MCF 10A (cell line): Measurements from ENCODE around the gene PMEPA1. TPM values are rescaled to one million over a fixed set of nuclear protein-coding genes. Genes with fewer than 3 reads are reported as not detected.

Experiments used
- BruUV-seq: library from RNA; stranded (reverse); fragments of 400-500 nt; replicated peaks from 2 replicates; lab custom pipeline; 2021; lab: Mats Ljungman, UMichigan
- CTCF ChIA-PET: fragments of 300-600 bp; sonication (Branson Sonifier 250); formaldehyde crosslinking; extraction: SDS; loops from one replicate; lab custom pipeline; 2021; ENCODE audit warnings: antibody characterized with exemption, inconsistent platforms; lab: Yijun Ruan, JAX
- POLR2A ChIA-PET: fragments of 300-600, 350-650 bp; sonication (Branson Sonifier 250); formaldehyde crosslinking; extraction: SDS; loops from one replicate; lab custom pipeline; 2020; ENCODE audit warnings: antibody characterized with exemption, inconsistent platforms; lab: Yijun Ruan, JAX
- DNase-seq: peaks from one replicate; pipeline ENCODE4 v3.0.0-alpha.2; 2018; ENCODE audit not compliant: unreplicated experiment
- H3K27ac Mint-ChIP-seq: one replicate; pipeline ENCODE4 v1.8.0; 2022; ENCODE audit warnings: mild to moderate bottlenecking, low read depth, mixed read lengths; ENCODE audit not compliant: unreplicated experiment
- H3K27me3 Mint-ChIP-seq: one replicate; pipeline ENCODE4 v1.8.0; 2022; ENCODE audit warnings: mixed read lengths; ENCODE audit not compliant: insufficient read depth, unreplicated experiment
- H3K36me3 Mint-ChIP-seq: one replicate; pipeline ENCODE4 v1.8.0; 2022; ENCODE audit warnings: mild to moderate bottlenecking, moderate library complexity, mixed read lengths; ENCODE audit not compliant: insufficient read depth, unreplicated experiment
- H3K4me1 Mint-ChIP-seq: one replicate; pipeline ENCODE4 v1.8.0; 2022; ENCODE audit warnings: mixed read lengths; ENCODE audit not compliant: insufficient read depth, unreplicated experiment
- H3K4me3 Mint-ChIP-seq: one replicate; pipeline ENCODE4 v1.8.0; 2022; ENCODE audit warnings: mild to moderate bottlenecking, moderate library complexity, mixed read lengths; ENCODE audit not compliant: unreplicated experiment
- H3K9me3 Mint-ChIP-seq: one replicate; pipeline ENCODE4 v1.8.0; 2022; ENCODE audit warnings: mixed read lengths; ENCODE audit not compliant: unreplicated experiment
- CTCF ChIP-seq: fragments of 200-600 bp; IDR thresholded peaks from one replicate; pipeline ENCODE4 v1.8.0; 2022; ENCODE audit warnings: antibody characterized with exemption, mild to moderate bottlenecking; ENCODE audit not compliant: unreplicated experiment
- intact Hi-C: fragments of 100-400 bp; cut with micrococcal nuclease; formaldehyde crosslinking; loops from 2 replicates; pipeline ENCODE4 v1.14.1; 2022
- total RNA-seq: library from RNA; stranded (reverse); gene quantifications from 2 replicates; pipeline ENCODE4 v1.2.3, GENCODE V29; 2022

The PMEPA1 gene
- total RNA-seq, 1 experiment from 2014 or later: 68.5 TPM

GRCh38 chr20:57664924-57665588, 44.8 kb downstream of the PMEPA1 start:
- POLR2A ChIA-PET: no interaction called here
- Mint-ChIP-seq H3K4me1 (peaks cover 9% of the 10 kb centered on the region), H3K27me3 (no peaks in the 10 kb centered on the region), H3K36me3 (peaks cover 6% of the 10 kb centered on the region), H3K4me3 (no peak overlapping the region), H3K27ac (no peak overlapping the region), H3K9me3 (no peaks in the 10 kb centered on the region)
- no peak for TF ChIP-seq CTCF
- BruUV-seq: no TSS peak
- intact Hi-C loops: no loop called here
- CTCF ChIA-PET: interaction anchor here (0.6 to 0.7 kb wide), 2 partner anchors 30 to 509 kb away, joined by 3 read pairs; no protein-coding TSS in a partner anchor
- no peak for DNase-seq

DNA sequence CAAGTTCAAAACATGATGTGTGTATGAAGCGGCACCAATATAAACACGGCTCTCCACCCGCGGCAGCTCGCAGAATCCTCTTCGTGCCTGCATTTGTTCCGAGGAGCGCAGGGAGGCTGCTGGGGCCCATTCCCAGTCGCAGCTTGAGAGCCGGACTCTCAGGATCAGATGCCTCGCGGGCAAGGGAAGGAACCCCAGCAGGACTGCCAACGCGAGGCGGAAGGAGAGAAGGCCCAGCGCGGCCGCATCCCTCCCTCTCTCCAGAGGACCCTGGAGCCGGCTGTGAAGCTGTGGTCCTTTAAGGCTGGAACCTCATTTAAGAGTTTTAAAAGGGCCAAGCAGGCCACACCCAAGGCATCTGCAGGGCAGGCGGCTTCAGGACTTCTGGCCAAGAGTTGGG, 45.3 kb downstream of the PMEPA1 start:
- BruUV-seq: no TSS peak
- Mint-ChIP-seq H3K9me3 (no peaks in the 10 kb centered on the region), H3K4me1 (peaks cover 11% of the 10 kb centered on the region), H3K27ac (no peak overlapping the region), H3K36me3 (peaks cover 6% of the 10 kb centered on the region), H3K27me3 (no peaks in the 10 kb centered on the region), H3K4me3 (no peak overlapping the region)
- TF ChIP-seq CTCF: no peak
- ChIA-PET POLR2A (no interaction called here), CTCF (interaction anchor here (0.6 to 0.7 kb wide), 2 partner anchors 239 to 1488 kb away, joined by 3 read pairs; no protein-coding TSS in a partner anchor)
- intact Hi-C loops: no loop called here
- DNase-seq: no peak

- Mint-ChIP-seq H3K27ac (no peak overlapping the region), H3K4me1 (peaks cover 11% of the 10 kb centered on the region), H3K27me3 (no peaks in the 10 kb centered on the region), H3K4me3 (no peak overlapping the region), H3K9me3 (no peaks in the 10 kb centered on the region), H3K36me3 (peaks cover 6% of the 10 kb centered on the region)
- POLR2A ChIA-PET: no interaction called here
- CTCF ChIA-PET: interaction anchor here (0.6 to 0.7 kb wide), 2 partner anchors 240 to 1489 kb away, joined by 3 read pairs; no protein-coding TSS in a partner anchor
- TF ChIP-seq CTCF: no peak
- DNase-seq: no peak
- no TSS peak for BruUV-seq
- intact Hi-C loops: no loop called here
Observed at GRCh38 chr20:57663681-57664451, 45.9 kb downstream of the PMEPA1 start.

- H3K27me3 Mint-ChIP-seq: no peaks in the 10 kb centered on the region
- H3K9me3 Mint-ChIP-seq: no peaks in the 10 kb centered on the region
- ChIA-PET POLR2A (no interaction called here), CTCF (no interaction called here)
- H3K36me3 Mint-ChIP-seq: peaks cover 6% of the 10 kb centered on the region
- H3K4me3 Mint-ChIP-seq: no peak overlapping the region
- intact Hi-C loops: no loop called here
- H3K27ac Mint-ChIP-seq: no peak overlapping the region
- no TSS peak for BruUV-seq
- no peak for DNase-seq
- H3K4me1 Mint-ChIP-seq: peaks cover 14% of the 10 kb centered on the region
- TF ChIP-seq CTCF: no peak
Observed at GRCh38 chr20:57663241-57663640, 46.6 kb downstream of the PMEPA1 start.
